NCI-H524 (cell line): ENCODE data around the gene PVALB.
"Not testable (repeated sequence)": the region's sequence is repeated elsewhere in the genome, so short reads cannot be mapped to it uniquely, and the experiment has no call there.

Source experiments
- DNase-seq, 2 experiments: peaks; one replicate each; lab custom pipeline; 2025; lab: John Stamatoyannopoulos, UW

Gene PVALB

DNA sequence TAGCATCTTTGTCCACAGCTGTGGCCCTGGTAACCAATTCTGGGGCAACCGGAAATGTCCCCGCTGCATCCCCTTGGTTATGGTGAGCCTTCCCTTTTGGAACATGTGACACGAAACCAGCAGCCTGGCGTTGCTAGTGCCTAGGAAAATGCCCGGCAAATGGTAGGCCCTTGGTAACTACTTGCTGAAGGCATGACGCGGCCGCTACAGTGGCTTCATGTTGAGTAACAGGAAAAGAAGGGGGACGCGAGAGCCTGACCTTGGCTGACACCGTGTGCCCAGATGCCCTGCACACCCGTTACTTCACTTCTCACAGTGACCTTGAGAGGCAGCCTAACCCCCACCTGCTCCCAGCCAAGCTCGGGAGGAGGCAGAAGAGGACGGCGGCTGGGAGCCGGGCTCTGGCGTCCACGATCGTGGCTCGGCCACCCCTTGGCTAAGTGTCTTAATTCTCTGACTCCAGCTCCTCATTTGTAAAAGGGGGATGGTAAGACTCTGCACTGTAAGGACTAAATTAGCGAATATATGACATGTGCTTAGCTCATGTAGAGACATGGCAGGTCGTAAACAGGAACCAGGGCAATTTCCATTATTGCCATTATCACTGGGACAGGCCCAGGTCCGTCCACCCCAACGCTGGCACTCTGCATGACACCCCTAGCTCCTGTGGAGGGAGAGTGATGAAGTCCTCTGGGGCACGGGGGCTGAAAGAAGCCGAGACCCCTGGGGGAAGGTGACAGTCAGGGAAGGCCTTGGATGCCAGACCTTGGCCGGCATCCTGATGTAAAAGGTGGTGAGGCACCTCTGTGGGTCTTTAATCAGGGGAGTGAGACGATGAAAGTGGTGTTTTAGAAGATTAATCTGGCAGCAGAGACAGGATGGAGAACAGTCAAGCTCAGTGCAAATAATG lies 59.8 kb downstream of the PVALB start:
- DNase-seq = no peak

GRCh38 chr22:36756031-36756430 lies 60.8 kb downstream of the PVALB start:
- DNase-seq = no peak

GRCh38 chr22:36755316-36755715 lies 61.5 kb downstream of the PVALB start:
- DNase-seq = no peak

DNA sequence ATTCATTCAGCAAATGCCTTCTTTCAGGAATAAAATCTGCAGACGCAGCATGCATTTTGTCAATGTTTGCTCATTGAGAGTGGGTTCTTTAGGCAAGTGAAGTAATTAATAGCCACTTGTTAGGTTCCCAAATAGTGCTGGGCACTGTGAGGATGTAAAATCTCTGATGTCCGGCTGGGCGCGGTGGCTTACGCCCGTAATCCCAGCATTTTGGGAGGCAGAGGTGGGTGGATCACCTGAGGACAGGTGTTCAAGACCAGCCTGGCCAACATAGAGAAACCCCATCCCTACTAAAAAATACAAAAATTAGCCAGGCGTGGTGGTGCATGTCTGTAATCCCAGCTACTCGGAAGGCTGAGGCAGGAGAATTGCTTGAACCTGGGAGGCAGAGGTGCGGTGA lies 62.0 kb downstream of the PVALB start:
- DNase-seq = not testable (repeated sequence)

- DNase-seq = no peak
Observed at GRCh38 chr22:36753916-36754315, 62.9 kb downstream of the PVALB start.

DNA sequence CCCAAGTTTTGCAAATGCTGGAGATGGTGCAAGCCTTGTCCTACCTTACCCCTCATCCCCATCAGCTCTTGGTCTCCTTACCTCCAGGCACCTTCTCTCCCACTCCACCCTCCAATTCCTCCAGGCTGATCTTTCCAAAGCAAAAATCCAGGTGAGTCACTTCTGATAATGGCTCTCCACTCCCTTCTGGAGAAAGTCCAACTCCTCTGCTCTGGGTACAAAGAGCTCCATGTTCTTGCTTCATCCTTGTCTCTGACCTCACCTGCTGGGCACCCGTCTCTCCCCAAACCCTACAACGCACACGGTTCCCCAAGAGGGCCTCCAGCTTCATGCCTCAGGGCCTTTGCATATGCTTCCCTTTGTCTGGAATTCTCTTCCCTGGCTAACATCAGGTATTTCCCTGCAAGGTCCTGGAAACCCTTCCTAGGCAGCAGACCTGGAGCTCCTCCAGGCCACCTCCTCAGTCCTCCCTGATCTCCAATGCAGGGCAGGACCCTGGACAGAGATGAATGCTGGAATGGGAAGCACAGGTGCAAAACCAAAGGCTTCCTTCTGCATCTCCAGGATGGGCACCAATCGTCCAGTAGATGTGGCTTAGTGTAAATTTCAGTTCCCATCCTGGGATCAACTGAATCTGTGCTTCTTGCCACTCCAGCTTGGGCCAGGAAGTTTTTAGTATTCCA lies 63.6 kb downstream of the PVALB start:
- no peak for DNase-seq
